GM10266 (cell line): ENCODE data around the gene ARHGEF28.

Experiments
- DNase-seq: peaks from one replicate; pipeline ENCODE4 v3.0.0; 2012; ENCODE audit errors: extremely low spot score
- TF ChIP-seq, protein P1 (sequence below): IDR thresholded peaks from 2 replicates; pipeline ENCODE4 v1.5.1; 2012; ENCODE audit warnings: mild to moderate bottlenecking, low read depth; ENCODE audit not compliant: control insufficient read depth, insufficient read depth; ENCODE audit errors: missing control alignments

ARHGEF28 gene

DNA sequence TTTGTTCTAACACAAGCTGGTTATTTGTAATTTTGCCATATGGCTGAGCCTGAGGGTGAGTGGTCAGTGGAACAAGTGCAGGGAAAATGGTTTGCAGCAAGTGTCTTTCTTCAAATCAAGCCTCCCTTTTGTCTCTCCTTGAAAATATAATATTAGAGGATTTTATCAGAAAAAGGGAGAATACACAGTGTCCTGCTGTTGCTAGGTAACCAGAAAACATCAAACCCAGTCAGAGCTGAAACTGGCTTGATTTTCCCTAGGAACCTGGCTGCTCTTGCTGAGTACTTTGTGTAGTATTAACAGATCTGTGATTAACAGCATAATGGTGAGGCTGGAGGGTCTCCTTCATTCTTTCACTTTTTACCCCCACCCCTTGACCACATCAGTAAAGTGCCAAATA lies 314.0 kb downstream of the ARHGEF28 start:
- TF ChIP-seq, protein P1, sequence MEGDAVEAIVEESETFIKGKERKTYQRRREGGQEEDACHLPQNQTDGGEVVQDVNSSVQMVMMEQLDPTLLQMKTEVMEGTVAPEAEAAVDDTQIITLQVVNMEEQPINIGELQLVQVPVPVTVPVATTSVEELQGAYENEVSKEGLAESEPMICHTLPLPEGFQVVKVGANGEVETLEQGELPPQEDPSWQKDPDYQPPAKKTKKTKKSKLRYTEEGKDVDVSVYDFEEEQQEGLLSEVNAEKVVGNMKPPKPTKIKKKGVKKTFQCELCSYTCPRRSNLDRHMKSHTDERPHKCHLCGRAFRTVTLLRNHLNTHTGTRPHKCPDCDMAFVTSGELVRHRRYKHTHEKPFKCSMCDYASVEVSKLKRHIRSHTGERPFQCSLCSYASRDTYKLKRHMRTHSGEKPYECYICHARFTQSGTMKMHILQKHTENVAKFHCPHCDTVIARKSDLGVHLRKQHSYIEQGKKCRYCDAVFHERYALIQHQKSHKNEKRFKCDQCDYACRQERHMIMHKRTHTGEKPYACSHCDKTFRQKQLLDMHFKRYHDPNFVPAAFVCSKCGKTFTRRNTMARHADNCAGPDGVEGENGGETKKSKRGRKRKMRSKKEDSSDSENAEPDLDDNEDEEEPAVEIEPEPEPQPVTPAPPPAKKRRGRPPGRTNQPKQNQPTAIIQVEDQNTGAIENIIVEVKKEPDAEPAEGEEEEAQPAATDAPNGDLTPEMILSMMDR, result no peak
- no peak for DNase-seq

DNA sequence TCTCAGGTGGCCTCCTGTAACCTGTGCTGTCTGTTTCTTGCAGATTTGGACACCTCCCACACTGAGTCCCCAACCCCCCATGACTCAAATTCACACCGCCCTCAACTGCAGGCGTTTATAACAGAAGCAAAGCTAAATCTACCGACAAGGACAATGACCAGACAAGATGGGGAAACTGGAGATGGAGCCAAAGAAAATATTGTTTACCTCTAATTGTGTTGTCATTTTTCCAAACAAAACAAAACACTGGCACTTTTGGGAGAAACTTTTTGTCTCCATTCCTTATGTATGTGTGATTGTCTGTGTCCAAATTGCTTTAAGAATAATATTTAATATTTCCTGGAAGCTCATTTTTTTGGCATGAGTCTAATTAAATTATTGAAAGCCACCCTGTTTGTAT lies 314.8 kb downstream of the ARHGEF28 start:
- DNase-seq, result no peak
- TF ChIP-seq, protein P1, result no peak

DNA sequence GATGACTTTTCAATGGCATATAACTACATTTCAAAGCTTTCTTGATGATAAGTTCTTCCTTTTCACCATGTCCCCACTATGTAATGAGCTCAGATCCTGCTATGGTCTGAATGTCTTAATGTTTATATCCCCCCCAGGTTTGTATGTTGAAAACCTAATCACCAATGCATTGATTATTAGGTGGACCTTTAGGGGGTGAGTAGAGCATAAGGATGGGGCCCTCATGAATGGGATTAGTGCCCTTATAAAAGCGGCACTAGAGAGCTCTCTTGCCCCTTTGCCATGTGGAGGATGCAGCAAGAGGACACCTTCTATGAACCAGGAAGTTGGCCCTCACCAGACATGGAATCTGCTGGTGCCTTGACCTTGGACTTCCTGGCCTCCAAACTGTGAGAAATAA lies 316.8 kb downstream of the ARHGEF28 start:
- TF ChIP-seq, protein P1, result no peak
- no peak for DNase-seq

DNA sequence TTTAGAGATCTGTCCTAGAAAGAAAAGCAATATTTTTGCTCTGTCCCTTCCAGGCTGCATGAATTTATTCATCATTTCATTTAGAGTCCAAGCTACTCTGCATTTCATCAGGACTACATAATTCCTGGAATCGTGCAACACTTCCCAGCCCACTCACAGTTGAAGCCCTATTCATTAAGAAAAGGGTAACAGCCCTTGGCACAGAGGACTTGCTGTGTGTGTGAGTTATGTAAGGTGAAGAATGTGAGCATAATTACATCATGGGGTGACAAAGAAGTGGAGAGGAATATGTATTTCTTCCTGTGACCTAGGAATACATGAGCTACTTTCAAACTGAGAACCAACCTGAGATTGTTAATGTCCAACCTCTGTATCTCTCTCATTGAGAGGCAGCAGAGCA lies 317.4 kb downstream of the ARHGEF28 start:
- TF ChIP-seq, protein P1, result no peak
- no peak for DNase-seq

DNA sequence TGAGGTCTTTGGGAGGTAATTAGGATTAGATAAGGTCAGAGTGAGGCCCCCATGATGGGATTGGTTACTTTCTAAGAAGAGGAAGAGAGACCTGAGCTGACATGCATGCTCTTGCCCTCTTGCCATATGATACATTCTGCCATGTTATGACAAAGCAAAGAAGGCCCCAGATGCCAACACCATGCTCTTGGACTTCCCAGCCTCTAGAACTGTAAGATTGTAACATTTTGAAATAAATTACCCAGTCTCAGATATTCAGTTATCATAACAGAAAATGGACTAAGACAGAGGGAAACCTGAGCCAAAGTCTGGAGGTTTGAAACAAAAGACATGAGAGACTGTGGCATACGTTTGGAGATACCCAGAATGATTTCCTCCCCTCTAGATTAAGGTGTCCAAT lies 318.6 kb downstream of the ARHGEF28 start:
- TF ChIP-seq, protein P1, result no peak
- no peak for DNase-seq

DNA sequence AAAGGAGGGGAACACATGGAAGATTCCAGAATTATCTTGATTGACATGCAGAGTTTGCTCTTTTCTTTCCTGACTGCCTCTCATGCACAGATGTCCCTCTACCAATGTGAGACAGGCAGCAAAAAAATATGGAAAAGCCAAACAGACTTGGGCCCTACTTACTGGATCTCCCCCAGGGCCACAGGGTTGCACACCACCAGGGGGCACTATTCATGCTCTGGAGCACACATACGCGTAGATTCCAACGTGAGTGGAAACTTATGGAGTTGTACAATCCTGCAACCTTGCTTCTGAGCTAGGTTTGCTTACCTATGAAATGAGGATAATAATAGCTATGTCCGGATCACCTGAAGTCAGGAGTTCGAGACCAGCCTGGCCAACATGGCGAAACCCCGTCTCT lies 319.5 kb downstream of the ARHGEF28 start:
- TF ChIP-seq, protein P1, result peak; percentile 43
- DNase-seq, result no peak

DNA sequence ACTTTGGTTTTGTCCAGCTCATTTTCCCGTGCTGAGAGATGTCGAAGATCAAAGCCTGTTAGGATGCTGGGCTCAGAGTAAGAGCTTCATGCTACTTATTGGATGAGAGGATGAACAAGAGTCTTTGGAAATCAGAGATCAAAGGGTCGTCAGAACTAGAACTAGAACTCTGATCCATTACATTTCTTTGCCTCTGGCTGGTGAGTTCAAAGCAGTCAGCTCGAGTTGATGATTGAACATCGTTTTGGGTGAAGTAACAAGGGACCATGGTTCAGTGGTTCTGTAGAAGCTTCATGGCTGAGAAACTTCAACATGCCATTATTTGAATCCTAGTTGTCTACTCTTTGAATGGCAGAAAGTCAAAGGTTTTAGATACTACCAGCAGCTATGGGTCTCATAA lies 320.3 kb downstream of the ARHGEF28 start:
- TF ChIP-seq, protein P1, result no peak
- no peak for DNase-seq
